ENCODE results near the gene PCDHGC4. TPM values are rescaled to one million over a fixed set of nuclear protein-coding genes. Genes with fewer than 3 reads are reported as not detected.

The PCDHGC4 gene
- total RNA-seq, 1 experiment from 2014 or later: 0.57 TPM

GRCh38 chr5:141441571-141442170, 43.2 kb upstream of the PCDHGC4 start:
- intact Hi-C loops (cut with micrococcal nuclease; ENCODE audit: unreplicated experiment) (no loop called here), in situ Hi-C loops (cut with HindIII; ENCODE audit: low pct_unique_long_range_greater_than_20kb, low sequenced_read_pairs) (no loop called here)
- POLR2A ChIA-PET: no interaction called here

GRCh38 chr5:141465351-141465750, 19.5 kb upstream of the PCDHGC4 start:
- Histone ChIP-seq H3K27ac (ENCODE audit: low read length) (no peak overlapping the region), H3K4me3 (ENCODE audit: low read depth in 2 of 2, low read length in 2 of 2) (no peak overlapping the region), H3K27me3 (ENCODE audit: control insufficient read depth, insufficient read depth, low read length) (no peaks in the 10 kb centered on the region), H3K36me3 (ENCODE audit: control insufficient read depth, insufficient read depth, low read length) (no peaks in the 10 kb centered on the region), H3K4me1 (ENCODE audit: control insufficient read depth, insufficient read depth, low read length) (no peaks in the 10 kb centered on the region), H3K9me3 (ENCODE audit: control insufficient read depth, insufficient read depth, low read depth, low read length) (no peaks in the 10 kb centered on the region)
- ChIA-PET POLR2A (no interaction called here), CTCF (interaction anchor here (0.6 to 0.7 kb wide), 3 partner anchors 26 to 141 kb away, joined by 3 to 4 read pairs (median 4); no protein-coding TSS in a partner anchor)
- intact Hi-C loops (cut with micrococcal nuclease; ENCODE audit: unreplicated experiment): no loop called here
- TF ChIP-seq SIN3A (IDR thresholded peaks at IDR 0.05; ENCODE audit: borderline replicate concordance, insufficient read depth, low read depth, low read length) (no peak), TCF7L2 (IDR thresholded peaks at IDR 0.05; ENCODE audit: low read depth, low read length) (no peak), CTCF (IDR thresholded peaks at IDR 0.05) (no peak), POLR2AphosphoS5 (IDR thresholded peaks at IDR 0.05; ENCODE audit: low read depth, low read length) (no peak)
- TF ChIP-seq, protein P1, sequence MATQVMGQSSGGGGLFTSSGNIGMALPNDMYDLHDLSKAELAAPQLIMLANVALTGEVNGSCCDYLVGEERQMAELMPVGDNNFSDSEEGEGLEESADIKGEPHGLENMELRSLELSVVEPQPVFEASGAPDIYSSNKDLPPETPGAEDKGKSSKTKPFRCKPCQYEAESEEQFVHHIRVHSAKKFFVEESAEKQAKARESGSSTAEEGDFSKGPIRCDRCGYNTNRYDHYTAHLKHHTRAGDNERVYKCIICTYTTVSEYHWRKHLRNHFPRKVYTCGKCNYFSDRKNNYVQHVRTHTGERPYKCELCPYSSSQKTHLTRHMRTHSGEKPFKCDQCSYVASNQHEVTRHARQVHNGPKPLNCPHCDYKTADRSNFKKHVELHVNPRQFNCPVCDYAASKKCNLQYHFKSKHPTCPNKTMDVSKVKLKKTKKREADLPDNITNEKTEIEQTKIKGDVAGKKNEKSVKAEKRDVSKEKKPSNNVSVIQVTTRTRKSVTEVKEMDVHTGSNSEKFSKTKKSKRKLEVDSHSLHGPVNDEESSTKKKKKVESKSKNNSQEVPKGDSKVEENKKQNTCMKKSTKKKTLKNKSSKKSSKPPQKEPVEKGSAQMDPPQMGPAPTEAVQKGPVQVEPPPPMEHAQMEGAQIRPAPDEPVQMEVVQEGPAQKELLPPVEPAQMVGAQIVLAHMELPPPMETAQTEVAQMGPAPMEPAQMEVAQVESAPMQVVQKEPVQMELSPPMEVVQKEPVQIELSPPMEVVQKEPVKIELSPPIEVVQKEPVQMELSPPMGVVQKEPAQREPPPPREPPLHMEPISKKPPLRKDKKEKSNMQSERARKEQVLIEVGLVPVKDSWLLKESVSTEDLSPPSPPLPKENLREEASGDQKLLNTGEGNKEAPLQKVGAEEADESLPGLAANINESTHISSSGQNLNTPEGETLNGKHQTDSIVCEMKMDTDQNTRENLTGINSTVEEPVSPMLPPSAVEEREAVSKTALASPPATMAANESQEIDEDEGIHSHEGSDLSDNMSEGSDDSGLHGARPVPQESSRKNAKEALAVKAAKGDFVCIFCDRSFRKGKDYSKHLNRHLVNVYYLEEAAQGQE (IDR thresholded peaks at IDR 0.05; ENCODE audit: insufficient read depth in 1 of 2, low read depth in 2 of 2, low read length in 1 of 2): no peak
- no TSS peak for BruUV-seq (replicated peaks)
- ATAC-seq (no peak), DNase-seq (ENCODE audit: low read depth, low spot score) (no peak)
- in situ Hi-C loops (cut with HindIII; ENCODE audit: low pct_unique_long_range_greater_than_20kb, low sequenced_read_pairs): no loop called here

More at GRCh38 chr5:141441571-141442170, 43.2 kb upstream of the PCDHGC4 start:
- TF ChIP-seq CTCF (IDR thresholded peaks at IDR 0.05) (no peak), POLR2AphosphoS5 (IDR thresholded peaks at IDR 0.05; ENCODE audit: low read depth, low read length) (no peak), TCF7L2 (IDR thresholded peaks at IDR 0.05; ENCODE audit: low read depth, low read length) (no peak), SIN3A (IDR thresholded peaks at IDR 0.05; ENCODE audit: borderline replicate concordance, insufficient read depth, low read depth, low read length) (no peak)
- TF ChIP-seq, protein P1 (IDR thresholded peaks at IDR 0.05; ENCODE audit: insufficient read depth in 1 of 2, low read depth in 2 of 2, low read length in 1 of 2): no peak
- Histone ChIP-seq H3K27ac (ENCODE audit: low read length) (no peak overlapping the region), H3K4me3 (ENCODE audit: low read depth in 2 of 2, low read length in 2 of 2) (no peak overlapping the region), H3K27me3 (ENCODE audit: control insufficient read depth, insufficient read depth, low read length) (no peaks in the 10 kb centered on the region), H3K4me1 (ENCODE audit: control insufficient read depth, insufficient read depth, low read length) (no peaks in the 10 kb centered on the region), H3K36me3 (ENCODE audit: control insufficient read depth, insufficient read depth, low read length) (no peaks in the 10 kb centered on the region), H3K9me3 (ENCODE audit: control insufficient read depth, insufficient read depth, low read depth, low read length) (no peaks in the 10 kb centered on the region)
- no peak for DNase-seq (ENCODE audit: low read depth, low spot score)
- BruUV-seq (replicated peaks): no TSS peak
- no peak for ATAC-seq
- CTCF ChIA-PET: no interaction called here
